ENCODE data around the gene THOC6.

Gene THOC6

DNA sequence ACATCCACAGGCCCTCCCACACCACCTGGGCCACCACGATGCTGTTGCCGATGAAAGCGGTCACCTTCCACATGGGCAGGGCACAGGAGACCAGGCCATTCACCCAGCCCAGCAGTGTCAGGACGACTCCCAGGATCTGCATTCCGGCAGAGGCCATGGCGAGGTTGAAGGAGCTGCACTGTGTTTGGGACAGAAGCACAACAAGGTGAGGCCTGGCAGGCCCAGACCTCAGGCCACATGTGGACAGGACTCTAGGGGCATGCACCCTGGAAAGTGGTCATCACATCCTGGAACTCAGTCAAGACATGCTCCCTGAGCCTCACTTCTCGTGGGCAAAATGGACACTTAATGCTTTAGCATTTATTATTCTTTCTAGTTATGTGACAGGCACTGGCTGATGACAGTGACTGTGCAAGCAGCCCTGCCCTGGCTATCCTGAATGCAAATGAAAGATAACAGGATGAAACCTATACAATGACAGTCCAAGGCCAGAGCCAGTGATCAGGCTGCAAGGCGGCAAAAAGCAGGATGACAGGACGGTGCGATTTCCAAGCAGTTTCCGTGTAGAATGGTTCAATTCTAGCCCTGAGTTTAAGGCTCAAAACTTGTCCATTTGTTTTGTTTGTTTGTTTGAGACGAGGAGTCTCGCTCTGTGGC lies 7.8 kb upstream of the THOC6 start:
- no peak for DNase-seq (ENCODE audit: low read depth, low spot score)

DNA sequence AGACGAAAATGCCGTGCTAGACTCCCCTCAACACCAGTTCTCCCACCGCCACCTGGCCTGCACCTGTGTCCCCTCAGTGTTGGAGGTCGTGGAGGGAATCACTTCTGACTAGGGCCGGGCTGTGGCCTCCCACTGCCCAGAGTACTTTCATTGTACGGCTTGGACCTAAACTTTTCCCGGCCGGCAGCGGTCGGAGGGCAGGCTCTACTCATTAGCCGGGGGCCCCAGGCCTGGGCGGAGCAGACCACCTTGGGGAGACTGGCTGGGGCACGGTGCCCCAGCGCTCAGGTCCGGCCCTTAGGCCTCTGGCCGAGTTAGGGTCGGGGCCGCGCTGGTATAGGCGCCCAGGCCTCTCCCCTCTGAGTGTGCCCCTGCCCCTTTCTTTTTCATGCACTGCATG lies 6.5 kb upstream of the THOC6 start:
- DNase-seq (ENCODE audit: low read depth, low spot score), result no peak

DNA sequence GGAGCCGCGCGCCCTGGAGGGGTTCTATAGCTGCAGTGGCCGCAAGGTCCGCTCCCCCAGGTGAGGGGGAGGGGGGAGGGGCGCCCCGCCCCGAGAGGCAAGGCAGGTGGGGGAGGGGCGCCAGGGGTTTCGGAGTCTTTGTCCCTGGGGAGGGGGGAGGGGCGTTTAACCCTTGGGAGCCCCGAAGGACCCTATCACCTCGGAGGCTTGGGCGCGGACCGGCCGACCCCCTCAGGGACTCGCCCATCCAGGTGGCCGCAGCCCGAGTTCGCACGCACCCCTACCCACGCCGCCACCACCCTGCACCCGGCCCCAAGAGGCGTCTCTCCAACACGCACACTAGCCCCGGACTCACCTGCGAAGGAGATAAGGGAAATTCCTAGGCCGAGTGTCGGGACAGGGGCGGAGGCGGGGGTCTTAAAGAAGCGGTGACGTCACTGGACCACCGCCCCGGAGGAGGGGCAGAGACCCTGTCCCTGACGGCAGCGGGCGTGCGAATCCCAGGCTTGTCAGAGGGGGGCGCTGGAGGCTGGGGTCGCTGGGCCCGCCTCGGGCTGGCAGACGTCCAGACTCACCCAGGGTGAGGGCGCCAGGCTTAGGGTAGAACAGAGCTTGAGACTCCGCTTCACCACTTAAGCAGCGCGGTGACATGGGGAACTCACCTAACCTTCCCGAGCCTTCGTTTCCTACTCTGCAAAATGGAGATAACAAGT lies 5.9 kb upstream of the THOC6 start, which contains the start of gene CLDN6:
Gene CLDN6, minus strand, starts transcription at position 390 of the 713 bp plus-strand sequence. CDS start 2,162 bp downstream, outside the sequence.
- DNase-seq (ENCODE audit: low read depth, low spot score), result peak; percentile 74

DNA sequence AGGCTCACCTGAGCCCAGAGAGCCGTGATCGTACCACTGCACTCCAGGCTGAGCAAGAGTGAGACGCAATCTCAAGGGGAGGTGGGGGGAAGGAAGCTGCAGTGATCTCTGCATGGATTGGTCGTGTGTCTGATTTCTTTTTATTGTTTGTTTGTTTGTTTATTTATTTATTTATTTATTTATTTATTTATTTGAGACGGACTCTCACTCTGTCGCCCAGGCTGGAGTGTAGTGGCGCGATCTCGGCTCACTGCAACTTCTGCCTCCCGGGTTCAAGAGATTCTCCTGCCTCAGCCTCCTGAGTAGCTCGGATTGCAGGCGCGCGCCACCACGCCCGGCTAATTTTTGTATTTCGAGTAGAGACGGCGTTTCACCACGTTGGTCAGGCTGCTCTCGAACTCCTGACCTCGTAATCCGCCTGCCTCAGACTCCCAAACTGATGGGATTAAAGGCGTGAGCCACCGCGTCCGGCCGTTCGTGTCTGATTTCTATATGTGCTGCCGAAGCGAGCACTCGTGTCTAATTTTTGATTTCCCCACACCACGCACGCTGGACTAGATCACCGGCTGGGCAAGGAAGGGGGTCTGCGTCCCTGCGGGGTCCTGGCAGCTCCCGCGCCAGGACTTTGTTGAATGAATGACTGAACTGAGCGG lies 4.1 kb upstream of the THOC6 start:
- no peak for DNase-seq (ENCODE audit: low read depth, low spot score)

DNA sequence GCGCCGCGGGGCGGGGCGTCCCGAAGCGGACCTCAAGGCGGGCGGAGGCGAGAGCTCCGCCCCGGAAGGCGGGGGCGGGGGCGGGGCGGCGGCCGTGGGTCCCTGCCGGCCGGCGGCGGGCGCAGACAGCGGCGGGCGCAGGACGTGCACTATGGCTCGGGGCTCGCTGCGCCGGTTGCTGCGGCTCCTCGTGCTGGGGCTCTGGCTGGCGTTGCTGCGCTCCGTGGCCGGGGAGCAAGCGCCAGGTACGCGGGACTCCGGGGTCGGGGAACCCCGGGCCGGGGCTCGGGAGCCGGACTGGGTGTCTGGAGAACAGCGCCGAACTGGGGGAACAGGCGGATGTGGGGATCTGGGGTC lies 3.6 kb upstream of the THOC6 start, which contains the start of gene TNFRSF12A:
Gene TNFRSF12A, plus strand, starts transcription at position 122 of the 357 bp plus-strand sequence. Its CDS starts 30 bp downstream, at position 152.
- DNase-seq (ENCODE audit: low read depth, low spot score), result no peak

DNA sequence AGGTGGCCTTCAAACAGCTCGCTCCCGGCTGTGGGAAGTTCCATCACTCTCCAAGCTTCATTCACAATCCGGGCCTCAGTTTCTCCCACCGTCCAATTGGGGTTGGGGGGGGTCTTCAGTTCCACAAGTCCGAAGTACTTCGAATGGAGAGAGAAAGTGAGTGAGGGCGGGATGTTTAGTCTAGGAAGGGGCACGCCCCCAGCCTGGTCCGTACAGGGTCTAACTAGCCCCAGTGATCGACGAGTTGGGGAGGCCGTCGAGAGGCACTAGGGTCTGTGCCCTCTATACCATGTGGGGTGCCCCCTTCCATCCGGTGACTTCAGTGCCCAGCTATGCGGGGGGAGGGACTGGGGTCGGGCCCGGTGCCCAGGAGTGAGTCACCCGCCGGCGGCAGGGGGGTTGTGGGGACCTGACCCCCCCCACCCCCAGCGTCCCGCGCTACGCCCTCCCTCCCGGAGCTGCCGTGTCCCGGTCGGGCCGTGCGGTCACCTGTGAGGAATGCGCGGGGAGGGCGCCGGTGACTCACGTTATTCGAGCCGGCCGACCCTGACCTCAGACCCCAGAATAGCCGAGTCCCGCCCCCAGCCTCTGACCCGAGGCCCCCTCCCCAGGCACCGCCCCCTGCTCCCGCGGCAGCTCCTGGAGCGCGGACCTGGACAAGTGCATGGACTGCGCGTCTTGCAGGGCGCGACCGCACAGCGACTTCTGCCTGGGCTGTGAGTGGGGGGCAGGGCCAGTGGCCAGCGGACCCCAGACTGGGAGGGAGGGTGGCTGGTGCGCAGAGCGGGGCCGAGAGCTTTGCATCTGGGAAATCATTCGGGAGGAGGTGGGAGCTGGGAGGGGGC lies 3.0 kb upstream of the THOC6 start:
- no peak for DNase-seq (ENCODE audit: low read depth, low spot score)

DNA sequence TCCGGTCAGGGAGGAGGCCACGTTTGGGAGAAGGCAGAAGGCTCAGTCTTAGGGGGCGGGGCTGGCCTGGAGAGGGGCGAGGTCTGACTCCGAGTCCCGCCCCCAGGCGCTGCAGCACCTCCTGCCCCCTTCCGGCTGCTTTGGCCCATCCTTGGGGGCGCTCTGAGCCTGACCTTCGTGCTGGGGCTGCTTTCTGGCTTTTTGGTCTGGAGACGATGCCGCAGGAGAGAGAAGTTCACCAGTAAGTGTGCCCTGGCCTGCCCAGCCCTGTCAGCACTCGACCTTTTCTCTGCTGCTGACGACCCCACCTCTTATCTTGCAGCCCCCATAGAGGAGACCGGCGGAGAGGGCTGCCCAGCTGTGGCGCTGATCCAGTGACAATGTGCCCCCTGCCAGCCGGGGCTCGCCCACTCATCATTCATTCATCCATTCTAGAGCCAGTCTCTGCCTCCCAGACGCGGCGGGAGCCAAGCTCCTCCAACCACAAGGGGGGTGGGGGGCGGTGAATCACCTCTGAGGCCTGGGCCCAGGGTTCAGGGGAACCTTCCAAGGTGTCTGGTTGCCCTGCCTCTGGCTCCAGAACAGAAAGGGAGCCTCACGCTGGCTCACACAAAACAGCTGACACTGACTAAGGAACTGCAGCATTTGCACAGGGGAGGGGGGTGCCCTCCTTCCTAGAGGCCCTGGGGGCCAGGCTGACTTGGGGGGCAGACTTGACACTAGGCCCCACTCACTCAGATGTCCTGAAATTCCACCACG lies 2.2 kb upstream of the THOC6 start:
- no peak for DNase-seq (ENCODE audit: low read depth, low spot score)

DNA sequence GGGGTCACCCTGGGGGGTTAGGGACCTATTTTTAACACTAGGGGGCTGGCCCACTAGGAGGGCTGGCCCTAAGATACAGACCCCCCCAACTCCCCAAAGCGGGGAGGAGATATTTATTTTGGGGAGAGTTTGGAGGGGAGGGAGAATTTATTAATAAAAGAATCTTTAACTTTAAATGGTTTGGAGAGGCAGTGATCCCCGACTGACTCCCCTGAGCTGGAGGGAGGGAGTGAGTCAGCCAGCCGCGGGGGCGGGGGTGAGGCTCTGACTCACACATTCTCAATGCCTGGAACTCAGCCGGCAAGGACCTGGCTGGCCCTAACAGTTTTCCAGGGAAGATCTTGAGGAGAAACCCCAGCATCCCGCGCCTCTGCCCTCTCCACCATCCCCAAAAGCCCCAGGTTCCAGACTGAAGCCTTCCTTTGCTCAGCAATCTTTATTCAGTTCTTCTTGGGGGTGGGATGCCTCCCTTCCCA lies 1.6 kb upstream of the THOC6 start:
- DNase-seq (ENCODE audit: low read depth, low spot score), result no peak

DNA sequence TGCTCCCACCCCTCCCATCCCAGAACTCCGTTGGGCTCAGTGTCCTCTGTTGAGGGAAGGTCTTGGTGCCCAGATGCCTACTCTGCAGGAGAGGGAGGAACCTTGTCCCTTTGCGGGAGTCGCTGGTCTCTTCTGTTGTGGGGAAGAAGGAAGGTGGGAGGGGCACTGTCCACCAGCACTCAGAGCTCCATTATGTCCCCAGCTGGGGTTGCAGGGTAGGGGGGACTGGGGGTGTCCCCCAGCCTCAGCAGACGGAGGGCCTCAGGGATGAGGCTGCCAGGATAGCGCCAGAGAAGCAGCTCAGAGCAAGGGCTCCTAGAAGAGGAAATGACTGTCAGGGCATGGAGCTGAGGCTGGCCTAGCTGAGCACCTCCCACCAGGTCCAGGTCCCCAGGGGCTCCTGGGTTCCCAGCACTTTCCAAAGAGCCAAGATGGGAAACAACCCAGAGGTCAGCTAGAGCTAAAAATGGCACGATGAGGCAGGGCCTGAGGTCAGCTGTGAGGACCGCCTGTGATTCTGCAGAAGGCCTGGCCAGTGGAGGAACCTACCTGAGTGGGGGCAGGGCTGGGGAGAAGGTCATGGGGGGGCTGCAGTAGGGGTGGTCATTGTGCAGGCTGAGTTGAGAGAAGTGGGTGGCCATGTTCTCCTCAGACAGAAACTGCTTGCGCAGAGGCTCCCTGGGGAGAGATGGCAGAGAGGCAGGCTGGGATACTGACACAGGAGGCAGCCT lies 986 bp upstream of the THOC6 start:
- DNase-seq (ENCODE audit: low read depth, low spot score), result no peak

DNA sequence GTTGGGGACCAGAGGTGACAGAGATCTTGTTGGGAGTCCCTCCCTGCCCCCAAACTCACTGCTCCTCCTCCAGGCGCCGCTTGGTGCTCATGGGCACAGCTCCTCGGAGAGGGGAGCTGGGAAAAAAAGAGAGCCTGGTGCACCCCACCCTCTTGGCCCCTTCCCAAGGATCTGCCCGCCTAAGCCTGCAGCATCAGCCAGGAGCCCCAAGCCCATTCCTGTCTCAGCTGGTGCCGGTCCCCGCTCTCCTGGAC lies 493 bp upstream of the THOC6 start:
- no peak for DNase-seq (ENCODE audit: low read depth, low spot score)

DNA sequence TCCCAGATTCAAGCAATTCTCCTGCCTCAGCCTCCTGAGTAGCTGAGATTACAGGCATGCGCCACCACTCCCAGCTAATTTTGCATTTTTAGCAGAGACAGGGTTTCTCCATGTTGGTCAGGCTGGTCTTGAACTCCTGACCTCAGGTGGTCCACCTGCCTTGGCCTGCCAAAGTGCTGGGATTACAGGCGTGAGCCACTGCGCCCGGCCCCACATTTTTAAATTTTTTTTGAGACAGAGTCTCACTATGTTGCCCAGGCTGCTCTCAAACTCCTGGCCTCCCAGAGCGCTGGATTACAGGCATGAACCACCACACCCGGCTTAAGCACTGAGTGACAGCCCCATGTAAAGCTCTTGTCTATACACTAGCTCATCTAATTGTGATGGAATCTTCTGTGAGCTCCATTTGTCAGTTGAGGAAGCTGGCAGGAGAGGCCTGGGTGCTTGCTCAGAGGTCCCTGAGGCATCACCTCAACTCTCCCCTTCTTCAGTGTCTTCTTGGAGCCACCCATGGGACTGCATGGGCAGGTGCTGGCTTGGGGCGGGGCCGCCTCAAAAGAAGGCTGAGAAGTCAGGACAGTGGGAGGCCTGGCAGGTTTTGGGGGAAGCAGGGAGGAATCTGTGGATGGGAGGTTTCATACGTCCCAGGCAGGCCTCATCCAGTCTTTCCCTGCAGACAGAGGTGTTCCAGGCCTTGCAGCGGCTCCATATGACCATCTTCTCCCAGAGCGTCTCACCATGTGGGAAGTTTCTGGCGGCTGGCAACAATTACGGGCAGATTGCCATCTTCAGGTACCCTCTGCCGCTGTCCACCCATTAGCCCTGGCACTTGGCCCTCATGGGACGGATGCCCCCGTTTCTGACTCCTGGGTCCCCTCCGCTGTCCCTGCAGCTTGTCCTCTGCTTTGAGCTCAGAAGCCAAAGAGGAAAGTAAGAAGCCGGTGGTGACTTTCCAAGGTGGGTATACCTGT lies 1.5 kb downstream of the THOC6 start:
- DNase-seq (ENCODE audit: low read depth, low spot score), result no peak

DNA sequence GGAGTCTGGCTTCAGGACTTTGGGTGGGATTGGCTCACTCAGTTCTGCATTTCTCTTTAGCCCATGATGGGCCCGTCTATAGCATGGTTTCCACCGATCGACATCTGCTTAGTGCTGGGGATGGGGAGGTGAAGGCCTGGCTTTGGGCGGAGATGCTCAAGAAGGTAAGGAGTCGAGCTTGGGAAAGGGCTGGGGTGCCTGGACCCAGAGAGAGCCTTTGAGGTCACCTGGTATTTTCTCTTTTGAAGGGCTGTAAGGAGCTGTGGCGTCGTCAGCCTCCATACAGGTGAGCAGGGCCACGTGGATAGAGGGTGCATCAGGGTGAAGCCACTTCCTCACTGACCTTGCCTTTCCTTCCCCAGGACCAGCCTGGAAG lies 2.2 kb downstream of the THOC6 start:
- DNase-seq (ENCODE audit: low read depth, low spot score), result no peak

DNA sequence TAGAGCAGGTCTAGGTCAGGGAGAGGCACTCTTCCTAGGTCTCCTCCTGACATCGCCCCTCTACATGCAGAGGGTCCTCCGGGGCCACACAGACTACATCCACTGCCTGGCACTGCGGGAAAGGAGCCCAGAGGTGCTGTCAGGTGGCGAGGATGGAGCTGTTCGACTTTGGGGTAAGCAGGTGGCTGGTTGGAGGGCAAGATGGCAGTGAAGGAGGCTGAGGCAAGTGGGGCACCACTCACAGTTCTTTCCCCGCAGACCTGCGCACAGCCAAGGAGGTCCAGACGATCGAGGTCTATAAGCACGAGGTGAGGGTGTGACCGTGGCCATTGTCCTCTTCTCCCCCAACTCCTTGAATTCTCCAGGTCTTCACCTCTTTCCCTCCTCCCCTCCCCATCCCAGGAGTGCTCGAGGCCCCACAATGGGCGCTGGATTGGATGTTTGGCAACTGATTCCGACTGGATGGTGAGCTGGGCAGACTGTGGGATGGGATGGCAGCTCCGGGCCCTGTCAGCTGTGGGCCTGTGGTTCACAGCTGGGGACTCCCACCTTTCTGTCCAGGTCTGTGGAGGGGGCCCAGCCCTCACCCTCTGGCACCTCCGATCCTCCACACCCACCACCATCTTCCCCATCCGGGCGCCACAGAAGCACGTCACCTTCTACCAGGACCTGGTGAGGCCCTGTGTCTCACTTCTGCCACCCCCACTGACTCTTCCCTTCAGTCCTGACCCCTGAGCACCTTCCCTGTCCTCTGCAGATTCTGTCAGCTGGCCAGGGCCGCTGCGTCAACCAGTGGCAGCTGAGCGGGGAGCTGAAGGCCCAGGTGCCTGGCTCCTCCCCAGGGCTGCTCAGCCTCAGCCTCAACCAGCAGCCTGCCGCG lies 3.0 kb downstream of the THOC6 start:
- DNase-seq (ENCODE audit: low read depth, low spot score), result no peak

DNA sequence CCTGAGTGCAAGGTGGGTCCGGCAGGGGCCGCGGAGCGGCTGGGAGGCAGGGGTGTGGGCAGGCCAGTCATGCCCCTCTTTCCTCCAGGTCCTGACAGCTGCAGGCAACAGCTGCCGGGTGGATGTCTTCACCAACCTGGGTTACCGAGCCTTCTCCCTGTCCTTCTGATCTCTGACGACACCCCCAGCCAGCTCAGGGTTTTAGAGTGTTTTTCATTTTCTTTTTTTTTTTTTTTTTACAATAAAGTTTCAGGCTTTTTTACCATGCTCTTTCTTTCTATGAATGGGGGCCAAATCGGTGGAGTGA lies 3.6 kb downstream of the THOC6 start:
- DNase-seq (ENCODE audit: low read depth, low spot score), result no peak

DNA sequence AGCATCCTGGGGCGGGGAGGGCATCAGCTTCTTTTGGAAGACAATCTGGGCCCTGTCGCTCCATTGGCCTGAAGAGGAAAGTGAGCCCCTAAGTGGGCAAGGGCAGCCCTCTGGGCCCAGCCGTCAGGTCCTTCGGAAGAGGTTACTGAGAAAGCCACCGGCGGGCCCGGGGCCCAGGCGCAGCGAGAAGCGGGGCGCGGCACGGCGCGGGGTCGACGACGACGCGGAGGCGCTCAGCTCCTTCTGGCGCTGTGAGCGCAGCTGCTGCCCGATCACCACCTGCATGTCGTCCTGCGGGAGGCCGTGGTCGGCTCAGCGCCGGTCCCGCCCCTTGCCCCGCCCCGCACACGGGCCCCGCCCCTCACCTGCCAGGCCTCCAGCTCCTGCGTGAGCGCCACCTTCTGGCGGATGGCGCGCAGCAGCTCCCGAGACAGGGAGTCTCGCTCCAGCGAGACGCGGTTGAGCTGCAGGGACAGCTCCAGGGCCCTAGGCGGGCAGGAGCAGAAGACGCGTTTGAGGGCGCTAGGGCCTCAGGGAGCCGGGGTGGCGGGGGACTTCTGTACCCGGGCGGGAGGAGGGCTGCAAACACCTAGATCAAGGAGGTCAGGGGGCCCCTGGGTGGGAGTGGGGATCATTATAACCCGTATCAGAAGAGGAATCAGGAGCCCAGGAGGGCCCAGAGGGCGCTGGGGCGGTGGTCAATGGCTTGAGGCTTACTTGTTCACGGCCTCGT lies 4.3 kb downstream of the THOC6 start:
- DNase-seq (ENCODE audit: low read depth, low spot score), result no peak

DNA sequence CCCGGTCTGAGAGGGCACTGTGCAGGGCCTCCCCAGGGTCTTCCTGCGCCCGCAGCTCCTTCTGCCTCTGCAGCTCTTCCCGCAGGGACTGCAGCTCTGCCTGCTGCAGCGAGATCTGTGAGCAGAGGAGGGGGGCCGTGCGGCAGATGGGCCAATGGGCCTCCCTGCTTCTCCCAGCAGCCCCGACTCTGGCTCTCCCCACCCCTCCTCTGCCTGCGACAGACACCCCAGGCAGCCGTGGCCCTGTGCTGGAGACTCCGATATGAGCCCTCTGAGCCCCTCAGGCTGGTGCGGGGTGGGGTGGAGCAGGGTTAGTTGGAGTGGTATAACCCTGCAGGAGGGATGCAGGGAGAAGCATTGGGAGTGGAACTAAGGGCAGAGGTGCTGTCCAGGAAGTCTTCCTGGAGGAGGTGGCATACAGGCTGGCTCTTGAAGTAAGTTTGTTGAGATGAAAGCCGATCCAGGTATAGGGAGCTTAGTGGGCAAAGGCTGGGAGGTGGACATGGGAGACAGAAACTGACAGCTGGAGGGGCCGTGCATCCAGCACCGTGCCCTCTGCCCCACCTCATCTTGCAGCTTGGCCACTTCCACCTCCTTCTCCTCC lies 5.0 kb downstream of the THOC6 start:
- DNase-seq (ENCODE audit: low read depth, low spot score), result no peak

DNA sequence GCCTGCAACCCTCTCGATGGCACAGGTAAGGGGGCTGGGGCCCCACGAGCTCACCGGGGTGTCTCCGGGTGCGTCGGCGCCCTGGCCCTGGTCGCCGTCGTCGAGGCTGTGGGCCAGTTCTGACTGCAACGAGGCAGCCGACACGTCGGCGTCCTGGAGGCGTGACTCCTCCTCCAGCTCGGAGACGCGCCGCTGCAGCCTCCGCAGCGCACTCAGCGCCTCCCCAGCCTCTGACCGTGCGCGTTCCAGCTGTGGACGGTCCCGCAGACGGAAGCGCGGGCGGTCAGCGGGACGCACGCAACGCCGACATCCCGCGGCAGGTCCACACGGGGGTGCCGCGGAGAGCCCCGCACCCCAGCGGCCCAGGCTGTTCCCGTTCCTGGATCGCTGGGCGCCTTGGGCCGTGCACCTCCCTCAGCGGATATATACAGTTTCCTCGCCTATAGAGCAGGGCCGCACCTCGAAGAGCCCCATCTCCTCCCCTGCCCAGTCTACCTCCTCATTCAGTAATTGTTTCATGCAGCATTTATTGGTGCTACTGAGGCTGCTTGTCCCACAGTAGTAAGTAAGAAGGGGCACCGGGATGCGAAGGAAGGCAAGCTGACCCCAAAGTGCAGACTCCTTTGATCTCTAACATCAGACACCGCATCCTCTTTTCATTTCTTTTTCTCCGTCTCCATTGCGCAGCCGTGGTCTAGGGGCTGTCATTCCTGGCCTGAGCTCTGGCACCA lies 5.8 kb downstream of the THOC6 start:
- DNase-seq (ENCODE audit: low read depth, low spot score), result no peak
